ENCODE data around the gene FAM83G.

Gene FAM83G

GRCh38 chr17:18988546-18989173 lies 15.9 kb downstream of the FAM83G start:
- no peak for DNase-seq (ENCODE audit: low spot score)

DNA sequence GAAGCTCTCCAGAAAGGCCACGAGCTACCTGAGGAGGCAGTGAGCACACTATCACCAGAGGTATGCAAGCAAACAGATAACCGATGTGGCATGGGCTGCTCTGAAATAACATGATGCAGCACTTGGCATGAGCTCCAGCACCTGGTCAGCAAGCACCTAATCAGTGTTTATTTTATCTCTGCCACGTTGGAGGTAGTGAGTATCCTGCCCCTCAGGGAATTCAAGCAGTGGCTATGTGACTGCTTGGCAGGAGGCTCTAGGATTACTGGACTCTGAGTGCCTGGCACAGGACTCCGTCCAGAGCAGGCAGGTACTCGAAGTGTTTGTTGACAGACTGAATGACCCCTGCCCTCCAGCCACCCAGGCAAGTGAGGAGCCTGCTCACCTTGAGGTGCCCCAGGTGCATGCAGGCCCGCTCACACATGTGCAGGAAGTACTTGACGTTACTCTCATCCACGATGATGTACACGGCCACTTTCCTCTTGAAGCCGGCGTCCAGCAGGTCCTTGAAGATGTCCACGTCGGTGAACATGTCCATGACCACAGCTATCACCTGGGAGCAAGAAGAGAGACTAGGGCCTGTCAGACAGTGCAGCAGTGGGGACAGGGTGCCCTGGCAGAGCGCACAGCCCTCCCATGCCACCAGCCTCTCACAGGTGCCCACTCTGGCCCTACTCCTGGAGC lies 16.6 kb downstream of the FAM83G start:
- DNase-seq (ENCODE audit: low spot score): no peak

GRCh38 chr17:18987230-18987610 lies 17.3 kb downstream of the FAM83G start:
- DNase-seq (ENCODE audit: low spot score): no peak

DNA sequence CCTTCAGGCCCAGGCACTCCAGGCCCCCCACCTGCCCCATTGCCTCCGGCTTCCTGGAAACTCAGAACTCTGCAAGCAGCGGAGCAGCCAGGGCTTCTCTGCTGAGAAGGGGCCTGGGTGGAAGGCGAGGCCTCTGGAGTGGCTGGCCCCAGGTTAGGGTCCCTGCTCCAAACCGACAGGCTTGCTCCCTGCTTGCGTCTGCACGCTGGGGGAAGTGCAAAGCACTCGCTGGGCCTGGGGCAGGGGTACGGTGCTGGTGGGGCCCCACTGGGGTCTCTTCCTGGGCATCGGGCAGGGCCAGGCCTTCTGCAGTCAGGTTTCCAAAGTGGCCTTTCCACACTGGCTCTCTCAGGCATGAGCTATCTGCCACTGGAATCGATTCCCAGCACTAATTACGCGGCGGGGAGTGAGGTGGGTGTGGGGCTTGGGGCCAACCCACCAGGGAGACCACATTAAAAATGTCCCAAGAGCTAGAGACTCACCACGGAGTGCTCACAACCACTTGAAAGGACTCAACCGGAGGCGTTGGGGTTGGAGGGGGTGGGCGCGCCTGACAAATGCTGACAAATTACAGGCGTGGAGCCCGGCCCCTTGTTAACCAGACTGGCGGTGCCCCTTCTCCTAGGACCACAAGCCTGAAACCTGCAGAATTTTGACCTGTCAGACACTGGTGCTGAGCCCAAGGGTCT lies 17.9 kb downstream of the FAM83G start:
- DNase-seq (ENCODE audit: low spot score): no peak

DNA sequence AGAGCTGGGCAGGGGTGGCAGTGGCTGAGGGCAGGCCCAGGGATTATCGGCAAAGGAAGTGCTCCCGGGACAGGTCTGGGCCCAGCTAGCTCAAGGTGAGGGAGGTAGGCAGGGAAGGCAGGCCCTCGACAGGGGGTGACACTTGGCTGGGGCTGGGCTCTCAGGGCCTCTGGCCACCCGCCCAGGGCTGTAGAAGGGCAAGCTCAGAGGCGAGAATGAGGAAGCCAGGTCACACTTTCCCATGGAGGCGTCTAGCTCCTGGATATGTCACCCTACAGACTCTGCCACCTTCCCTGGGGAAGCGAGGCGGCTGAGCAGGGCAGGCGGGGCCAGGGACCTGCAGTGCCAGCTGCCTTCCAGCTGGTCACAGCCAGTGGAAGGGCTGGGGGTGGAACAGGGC lies 19.1 kb downstream of the FAM83G start:
- DNase-seq (ENCODE audit: low spot score): no peak

- DNase-seq (ENCODE audit: low spot score): no peak
These were observed 20.1 kb downstream of the FAM83G start for GRCh38 chr17:18984273-18985114.

- peak; percentile 63 for DNase-seq (ENCODE audit: low spot score)
These were observed 22.7 kb downstream of the FAM83G start for GRCh38 chr17:18981642-18982424.

GRCh38 chr17:18981335-18981641 lies 23.3 kb downstream of the FAM83G start:
- no peak for DNase-seq (ENCODE audit: low spot score)

DNA sequence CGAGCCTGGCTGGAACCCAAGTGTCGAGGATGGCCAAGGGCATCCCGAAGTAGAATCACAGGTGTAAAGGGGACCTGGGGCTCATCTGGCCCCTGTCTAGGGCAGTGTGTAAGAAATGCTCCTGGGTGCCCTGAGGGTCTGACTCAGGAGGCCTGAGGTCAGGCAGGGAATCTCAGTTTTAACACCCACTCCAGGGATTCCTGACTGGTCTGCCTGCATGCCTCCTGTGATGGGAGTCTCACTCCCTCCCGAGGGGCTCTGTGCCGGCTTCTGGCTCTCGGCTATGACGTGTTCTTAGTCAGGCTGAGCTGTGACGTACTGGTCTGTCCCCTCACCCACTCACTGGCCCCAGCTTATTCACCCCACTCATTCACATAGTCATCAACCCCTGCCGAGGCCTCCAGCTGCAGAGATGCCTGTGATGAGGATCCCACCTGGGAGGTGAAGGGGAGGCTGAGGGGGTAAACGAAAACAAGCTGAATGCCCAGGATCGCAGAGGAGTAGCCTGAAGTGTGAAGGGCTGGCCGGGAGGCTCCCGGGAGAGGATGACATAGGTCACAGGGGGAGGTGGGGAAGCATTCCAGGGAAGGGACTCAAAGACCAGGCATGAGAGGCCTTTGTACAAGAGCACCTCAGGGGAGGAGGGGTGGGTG lies 23.8 kb downstream of the FAM83G start:
- DNase-seq (ENCODE audit: low spot score): no peak

DNA sequence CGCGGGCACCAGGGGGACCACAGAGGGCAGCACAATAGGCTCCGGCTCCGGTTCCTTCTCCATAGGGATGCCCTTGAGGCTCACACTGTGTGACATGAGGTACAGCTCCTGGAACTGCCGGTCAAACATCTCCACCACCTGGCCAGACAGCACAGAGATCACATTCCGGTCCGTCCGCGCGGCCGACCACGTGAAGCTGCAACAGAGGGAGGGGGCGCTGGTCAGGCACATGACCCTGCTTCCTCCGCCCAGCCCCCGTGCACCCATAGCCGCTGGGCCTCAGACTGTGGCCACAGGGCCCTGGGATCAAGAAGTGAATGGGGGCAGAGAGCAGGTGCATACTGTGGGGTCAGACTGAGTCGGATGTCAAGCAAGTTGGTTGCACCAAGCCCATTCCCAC lies 25.9 kb downstream of the FAM83G start:
- no peak for DNase-seq (ENCODE audit: low spot score)

DNA sequence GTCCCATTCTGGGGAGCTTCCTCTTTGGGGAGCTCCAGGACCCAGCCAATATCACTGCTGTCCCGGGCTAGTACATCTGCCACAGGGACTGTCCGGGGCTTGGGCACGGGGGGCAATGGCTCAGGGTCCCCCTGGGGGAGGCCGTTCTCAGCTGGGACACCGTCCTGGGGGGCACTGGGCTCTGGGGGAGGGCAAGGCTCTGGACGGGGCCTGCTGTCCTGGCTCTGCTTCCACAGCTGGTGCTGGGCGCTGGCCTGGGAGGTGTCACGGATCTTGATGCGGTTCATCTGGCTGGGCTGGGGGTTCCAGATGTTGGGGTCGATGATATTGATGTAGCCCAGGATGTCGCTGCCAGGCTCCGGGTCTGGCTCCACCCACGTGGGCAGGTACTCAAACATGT lies 26.5 kb downstream of the FAM83G start:
- DNase-seq (ENCODE audit: low spot score): no peak

GRCh38 chr17:18977646-18978045 lies 26.9 kb downstream of the FAM83G start:
- no peak for DNase-seq (ENCODE audit: low spot score)

- no peak for DNase-seq (ENCODE audit: low spot score)
These were observed 27.5 kb downstream of the FAM83G start for GRCh38 chr17:18977021-18977420.

- DNase-seq (ENCODE audit: low spot score): no peak
These were observed 28.4 kb downstream of the FAM83G start for GRCh38 chr17:18976201-18976600.

GRCh38 chr17:18975597-18975996 lies 29.0 kb downstream of the FAM83G start:
- no peak for DNase-seq (ENCODE audit: low spot score)

GRCh38 chr17:18974407-18975149 lies 30.0 kb downstream of the FAM83G start:
- DNase-seq (ENCODE audit: low spot score): no peak

DNA sequence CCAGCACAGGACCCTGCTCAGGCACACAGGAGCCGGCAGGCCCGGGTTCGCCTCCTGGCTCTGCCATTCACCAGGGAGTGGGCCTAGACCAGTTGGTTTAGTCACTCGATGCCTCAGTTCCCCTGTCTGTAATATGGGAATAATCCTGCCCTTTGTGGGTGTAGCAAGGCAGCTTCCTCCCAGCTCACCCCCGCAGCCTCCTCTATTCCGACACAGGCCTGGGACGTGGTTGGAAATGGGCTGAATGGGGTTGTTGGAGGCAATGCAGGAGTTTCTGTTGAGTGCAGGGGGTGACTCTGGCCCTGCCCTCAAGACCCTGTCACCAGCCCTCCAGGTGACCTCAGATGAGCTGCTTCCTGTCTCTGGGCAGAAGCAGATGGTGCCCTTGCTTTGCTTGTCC lies 32.8 kb downstream of the FAM83G start:
- DNase-seq (ENCODE audit: low spot score): no peak

DNA sequence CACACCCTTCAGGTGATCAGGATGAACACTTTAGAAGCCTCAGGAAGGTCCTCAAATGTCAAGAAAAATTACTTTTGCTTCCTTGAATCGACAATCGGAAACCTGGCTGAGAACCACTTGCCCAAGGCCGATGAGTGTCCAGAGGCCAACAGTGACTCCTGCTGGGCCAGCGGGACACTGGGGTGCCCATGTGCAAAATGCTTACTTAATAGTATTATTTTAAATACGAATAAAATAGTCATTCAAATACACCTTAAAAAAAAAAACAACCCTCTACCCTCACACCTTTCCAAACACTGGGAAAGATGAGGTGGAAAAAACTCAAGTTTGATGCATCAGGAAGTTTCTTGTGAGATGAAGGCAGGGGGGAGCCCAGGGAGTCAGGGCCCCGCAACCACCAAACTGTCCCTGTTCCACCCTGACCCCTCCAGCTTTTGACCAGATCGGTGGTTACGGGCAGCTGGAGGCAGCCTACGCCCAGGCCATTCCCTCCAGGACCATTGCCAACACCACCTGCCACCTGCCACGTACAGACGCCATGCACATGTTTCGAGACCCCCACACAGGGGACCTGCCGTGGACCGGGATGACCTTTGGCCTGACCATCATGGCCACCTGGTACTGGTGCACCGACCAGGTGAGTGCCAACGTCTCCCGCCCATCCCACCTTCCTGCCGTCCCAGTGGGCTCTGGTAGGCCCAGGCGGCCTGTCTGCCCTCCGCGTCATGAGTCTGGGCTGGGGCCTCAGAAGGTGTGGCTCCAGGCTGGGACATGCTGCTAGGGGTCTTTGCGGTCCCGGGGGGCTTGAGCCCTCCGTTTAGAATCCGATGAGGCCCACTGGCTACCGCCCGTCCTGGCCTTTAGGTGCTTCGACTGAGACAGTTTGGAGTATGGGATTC lies 33.7 kb downstream of the FAM83G start:
- DNase-seq (ENCODE audit: low spot score): no peak

Measured in LoVo (cell line).